ENCODE measurements around the gene SDK1.

The SDK1 gene

DNA sequence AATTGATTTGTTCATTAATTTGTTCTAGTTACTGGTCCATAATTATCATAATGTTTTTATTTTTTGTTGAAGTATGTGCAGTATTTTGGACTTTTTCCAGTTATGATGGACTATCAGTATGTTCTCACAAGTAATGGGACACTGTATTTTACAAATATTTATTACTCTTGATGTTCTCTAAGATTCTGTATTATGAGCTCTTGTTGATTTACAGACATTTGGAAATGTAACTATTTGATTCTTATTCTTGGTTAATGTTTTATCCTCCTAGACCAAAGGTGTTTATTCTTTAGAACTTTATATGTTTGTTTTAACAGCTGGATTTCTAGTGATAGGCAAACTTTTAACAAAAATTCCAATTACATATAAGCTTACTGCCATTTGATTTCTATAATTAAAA, 200.6 kb downstream of the SDK1 start:
- TF ChIP-seq CTCF (IDR thresholded peaks at IDR 0.05; ENCODE audit: low read depth, low read length): no peak
- no peak for DNase-seq
- H3K27ac ChIP-seq: no peak overlapping the region
- H3K4me3 ChIP-seq (ENCODE audit: low read depth, low read length): no peak overlapping the region
- no peaks in the 10 kb centered on the region for H3K27me3 ChIP-seq (ENCODE audit: insufficient read depth, low read depth, severe bottlenecking)
- H3K36me3 ChIP-seq: no peaks in the 10 kb centered on the region
- peaks cover 5% of the 10 kb centered on the region for H3K9me3 ChIP-seq (ENCODE audit: severe bottlenecking)

- no peak for DNase-seq
- Histone ChIP-seq H3K36me3 (no peaks in the 10 kb centered on the region), H3K27me3 (ENCODE audit: insufficient read depth, low read depth, severe bottlenecking) (no peaks in the 10 kb centered on the region), H3K27ac (no peak overlapping the region), H3K9me3 (ENCODE audit: severe bottlenecking) (peaks cover 5% of the 10 kb centered on the region), H3K4me3 (ENCODE audit: low read depth, low read length) (no peak overlapping the region)
- TF ChIP-seq CTCF (IDR thresholded peaks at IDR 0.05; ENCODE audit: low read depth, low read length): no peak
Measured at GRCh38 chr7:3504384-3504783, 203.3 kb downstream of the SDK1 start.

- Histone ChIP-seq H3K9me3 (ENCODE audit: severe bottlenecking) (no peaks in the 10 kb centered on the region), H3K27me3 (ENCODE audit: insufficient read depth, low read depth, severe bottlenecking) (no peaks in the 10 kb centered on the region), H3K27ac (no peak overlapping the region), H3K36me3 (no peaks in the 10 kb centered on the region), H3K4me3 (ENCODE audit: low read depth, low read length) (no peak overlapping the region)
- TF ChIP-seq CTCF (IDR thresholded peaks at IDR 0.05; ENCODE audit: low read depth, low read length): no peak
- no peak for DNase-seq
Measured at GRCh38 chr7:3510101-3511020, 209.3 kb downstream of the SDK1 start.

DNA sequence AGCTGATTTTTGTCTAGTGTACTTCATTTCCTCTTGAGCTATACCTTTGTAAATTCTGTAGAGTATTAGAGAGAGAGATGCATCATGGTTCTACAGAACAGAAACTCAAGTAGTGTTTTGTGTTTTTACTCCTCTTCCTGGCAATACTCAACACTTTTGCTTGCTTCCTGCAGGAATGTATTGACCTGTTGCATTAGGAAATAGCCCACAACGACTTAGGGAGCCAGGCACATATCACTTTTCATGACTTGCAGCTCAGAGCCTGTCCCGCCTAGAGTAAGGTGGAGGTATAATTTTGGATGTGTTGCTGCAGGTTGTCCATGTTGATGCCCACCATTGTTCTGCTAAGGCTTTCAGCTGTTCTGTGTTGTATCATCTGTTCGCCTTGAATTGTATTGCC, 216.3 kb downstream of the SDK1 start:
- no peak for DNase-seq

GRCh38 chr7:3518546-3518945, 217.5 kb downstream of the SDK1 start:
- no peak for TF ChIP-seq CTCF (IDR thresholded peaks at IDR 0.05; ENCODE audit: low read depth, low read length)
- DNase-seq: no peak
- no peaks in the 10 kb centered on the region for H3K36me3 ChIP-seq
- H3K27me3 ChIP-seq (ENCODE audit: insufficient read depth, low read depth, severe bottlenecking): no peaks in the 10 kb centered on the region
- no peak overlapping the region for H3K27ac ChIP-seq
- H3K4me3 ChIP-seq (ENCODE audit: low read depth, low read length): no peak overlapping the region
- no peaks in the 10 kb centered on the region for H3K9me3 ChIP-seq (ENCODE audit: severe bottlenecking)

More for the DNA sequence above, 216.3 kb downstream of the SDK1 start:
- H3K4me3 ChIP-seq (ENCODE audit: low read depth, low read length): no peak overlapping the region
- H3K27me3 ChIP-seq (ENCODE audit: insufficient read depth, low read depth, severe bottlenecking): no peaks in the 10 kb centered on the region
- no peak overlapping the region for H3K27ac ChIP-seq
- no peaks in the 10 kb centered on the region for H3K9me3 ChIP-seq (ENCODE audit: severe bottlenecking)
- no peak for TF ChIP-seq CTCF (IDR thresholded peaks at IDR 0.05; ENCODE audit: low read depth, low read length)
- no peaks in the 10 kb centered on the region for H3K36me3 ChIP-seq
